ENCODE data around the gene SPTBN5.
A peak's percentile ranks its signal among the peaks of the same experiment; 100 is the strongest.

Gene SPTBN5

DNA sequence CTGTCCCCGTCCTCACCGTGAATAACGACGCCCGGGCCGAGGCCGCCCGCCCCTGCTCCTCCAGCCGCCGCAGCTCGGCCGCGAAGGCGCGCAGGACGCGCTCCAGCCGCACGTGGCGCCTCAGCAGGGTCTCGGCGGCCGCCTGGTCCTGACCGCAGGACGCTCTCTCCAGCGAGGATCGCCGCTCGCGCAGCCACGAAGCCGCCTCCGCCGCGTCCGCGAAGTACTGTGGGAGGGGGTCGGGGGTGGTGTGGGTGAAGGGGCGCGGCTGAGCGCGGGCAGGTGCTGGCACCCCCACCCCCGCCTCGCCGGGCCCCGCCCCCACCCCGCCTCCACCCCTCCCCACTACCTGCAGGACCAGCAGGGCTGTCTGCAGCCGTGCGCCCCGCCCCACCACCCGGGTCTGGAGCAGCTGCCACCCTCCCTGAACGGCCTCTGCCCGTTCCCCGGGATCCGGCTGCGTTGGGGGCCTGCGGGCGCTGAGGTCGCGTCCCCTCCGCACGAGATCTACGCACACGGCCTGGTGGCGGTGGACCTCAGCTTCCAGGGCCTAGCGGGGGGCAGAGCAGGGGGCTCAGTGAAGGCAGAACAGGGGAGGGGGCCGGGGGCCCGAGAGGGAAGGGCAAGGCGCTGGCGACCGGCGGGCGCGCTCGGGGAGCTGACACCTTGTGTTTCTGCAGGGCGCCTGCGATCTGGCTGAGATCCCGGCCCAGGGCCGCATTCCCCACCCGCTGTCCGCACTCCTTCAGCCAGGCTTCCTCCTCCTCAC, 11.7 kb downstream of the SPTBN5 start:
- peaks cover 3 to 17% of the 10 kb centered on the region in 2 donors for H3K4me1 Mint-ChIP-seq (ENCODE audit: low read depth in 2 of 2)
- peaks cover 12 to 24% of the 10 kb centered on the region in 2 donors for H3K27me3 Mint-ChIP-seq
- H3K4me3 Mint-ChIP-seq, result peak overlapping the region in 1 of 2 donors; percentile 56
- peaks cover 4% of the 10 kb centered on the region for H3K36me3 Mint-ChIP-seq (ENCODE audit: insufficient read depth)
- peak; percentile 65 for ATAC-seq (replicated peaks)
- no peak for DNase-seq
- H3K27ac Mint-ChIP-seq, result no peak overlapping the region
- H3K9me3 Mint-ChIP-seq, result no peaks in the 10 kb centered on the region

DNA sequence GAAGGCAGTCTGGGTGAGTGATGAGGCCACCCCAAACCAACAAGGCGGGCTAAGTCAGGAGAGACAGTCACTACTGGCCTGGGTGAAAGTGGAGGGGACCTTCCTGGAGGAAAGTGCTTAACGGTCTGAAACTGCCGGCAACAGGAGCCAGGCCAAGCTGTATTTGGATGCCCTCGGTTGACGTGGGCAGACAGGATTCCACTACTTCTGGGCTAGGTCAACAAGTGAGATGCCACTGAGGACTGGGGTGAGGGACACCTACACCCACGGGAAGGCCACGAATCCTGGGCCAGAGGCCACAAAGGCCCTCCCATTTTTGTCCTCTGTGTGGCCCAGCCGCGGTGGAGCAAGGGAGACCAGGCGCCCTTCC, 12.3 kb downstream of the SPTBN5 start:
- Mint-ChIP-seq H3K4me1 (ENCODE audit: low read depth in 2 of 2) (peaks cover 3 to 16% of the 10 kb centered on the region in 2 donors), H3K4me3 (peak overlapping the region; percentile 50 to 56), H3K27me3 (peaks cover 12 to 24% of the 10 kb centered on the region in 2 donors), H3K36me3 (ENCODE audit: insufficient read depth) (no peaks in the 10 kb centered on the region), H3K27ac (peak overlapping the region; percentile 19 to 57), H3K9me3 (no peaks in the 10 kb centered on the region)
- ATAC-seq (replicated peaks) (no peak), DNase-seq (no peak)

DNA sequence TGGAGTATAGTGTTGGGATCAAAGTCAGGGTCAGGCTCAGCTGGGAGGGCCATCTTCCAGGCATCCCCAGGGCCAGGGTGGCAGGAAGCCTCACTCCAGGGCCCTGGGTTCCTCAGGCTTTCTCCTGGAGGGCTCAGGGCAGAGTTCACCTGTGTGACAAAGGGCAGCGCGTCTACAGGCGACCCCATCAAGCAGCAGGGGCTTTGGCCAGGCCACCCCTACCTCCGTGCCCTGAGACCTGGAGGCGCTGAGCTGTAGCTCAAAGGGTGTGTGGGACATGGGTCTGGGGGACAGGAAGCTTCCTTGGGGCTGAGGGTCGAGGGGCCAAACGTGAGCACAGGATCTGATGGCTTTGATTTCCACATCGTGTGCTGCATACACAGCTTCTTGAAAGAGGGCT, 12.8 kb downstream of the SPTBN5 start:
- Mint-ChIP-seq H3K4me3 (peak overlapping the region; percentile 50 to 56), H3K4me1 (ENCODE audit: low read depth in 2 of 2) (peaks cover 3 to 17% of the 10 kb centered on the region in 2 donors), H3K27me3 (peaks cover 12 to 24% of the 10 kb centered on the region in 2 donors), H3K27ac (peak overlapping the region; percentile 19 to 57), H3K9me3 (no peaks in the 10 kb centered on the region), H3K36me3 (ENCODE audit: insufficient read depth) (no peaks in the 10 kb centered on the region)
- no peak for ATAC-seq (replicated peaks)
- DNase-seq, result no peak

DNA sequence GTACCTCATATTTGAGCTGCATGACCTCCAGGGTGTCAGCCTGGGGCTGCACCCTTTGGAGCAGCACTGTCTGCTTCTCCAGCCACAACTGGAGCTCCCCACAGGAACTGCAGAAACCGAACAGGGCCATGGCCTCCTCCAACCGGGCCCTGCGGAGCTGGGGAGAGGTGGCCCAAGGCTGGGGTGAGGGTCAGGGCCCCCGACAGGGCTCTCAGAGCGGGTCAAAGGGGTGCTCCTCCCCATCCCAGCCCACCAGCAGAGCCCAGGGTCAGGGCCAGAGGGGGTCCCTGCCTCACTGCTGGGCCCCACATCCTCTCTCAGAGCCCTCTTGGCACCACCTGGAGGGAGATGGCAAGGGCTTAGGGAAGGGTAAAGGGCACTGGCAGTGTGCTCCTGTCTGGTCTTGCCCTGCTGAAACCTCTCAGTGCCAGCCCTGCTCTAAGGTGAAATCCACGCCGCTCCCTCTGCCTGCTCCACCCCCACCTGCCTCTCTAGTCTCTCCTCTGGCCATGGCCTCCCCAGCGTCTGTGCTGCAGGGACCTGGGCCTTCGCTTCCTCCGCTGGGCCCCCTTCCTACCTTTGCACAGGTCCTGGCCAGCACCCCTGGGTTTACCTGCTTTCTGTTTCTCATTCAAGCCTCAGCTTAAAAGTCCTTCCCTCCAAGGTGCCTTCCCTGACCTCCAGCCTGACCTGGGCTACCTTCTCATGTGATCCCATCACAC, 13.5 kb downstream of the SPTBN5 start:
- Mint-ChIP-seq H3K9me3 (no peaks in the 10 kb centered on the region), H3K4me3 (no peak overlapping the region), H3K27ac (peak overlapping the region in 1 of 2 donors; percentile 57), H3K27me3 (peaks cover 12 to 29% of the 10 kb centered on the region in 2 donors), H3K36me3 (ENCODE audit: insufficient read depth) (peaks cover 2% of the 10 kb centered on the region), H3K4me1 (ENCODE audit: low read depth in 2 of 2) (peaks cover under 1 to 18% of the 10 kb centered on the region in 2 donors)
- no peak for ATAC-seq (replicated peaks)
- no peak for DNase-seq

DNA sequence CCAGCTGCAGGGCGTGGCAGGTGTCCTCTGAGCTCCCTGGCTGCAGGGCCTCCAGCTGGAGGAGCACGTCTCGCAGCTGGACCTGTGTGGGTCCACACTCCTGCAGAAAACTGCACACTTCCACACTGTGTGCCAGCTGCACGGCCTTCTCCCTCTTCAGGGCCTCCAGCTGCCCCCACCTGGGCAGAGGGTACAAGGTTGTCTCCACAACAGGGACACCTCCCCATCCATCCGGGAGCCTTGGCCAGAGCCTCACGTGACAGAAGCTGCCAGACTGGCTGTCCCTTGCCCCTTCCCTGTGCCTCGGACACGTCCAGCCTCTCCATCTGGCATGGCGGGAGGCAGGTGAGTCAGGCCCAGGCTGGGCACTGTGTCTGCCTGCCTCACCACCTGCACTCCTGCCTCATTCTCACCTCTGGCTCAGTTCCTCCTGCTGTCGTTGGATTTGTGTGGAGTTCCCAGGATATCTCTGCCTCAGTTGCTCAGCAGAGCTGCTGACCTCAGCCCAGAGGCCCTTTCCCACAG, 14.5 kb downstream of the SPTBN5 start:
- no peak for ATAC-seq (replicated peaks)
- peaks cover 0 to 19% of the 10 kb centered on the region in 2 donors for H3K4me1 Mint-ChIP-seq (ENCODE audit: low read depth in 2 of 2)
- H3K36me3 Mint-ChIP-seq (ENCODE audit: insufficient read depth), result peaks cover 5% of the 10 kb centered on the region
- no peak for DNase-seq
- no peaks in the 10 kb centered on the region for H3K9me3 Mint-ChIP-seq
- H3K4me3 Mint-ChIP-seq, result no peak overlapping the region
- H3K27me3 Mint-ChIP-seq, result peaks cover 12 to 32% of the 10 kb centered on the region in 2 donors
- peak overlapping the region in 1 of 2 donors; percentile 35 for H3K27ac Mint-ChIP-seq

DNA sequence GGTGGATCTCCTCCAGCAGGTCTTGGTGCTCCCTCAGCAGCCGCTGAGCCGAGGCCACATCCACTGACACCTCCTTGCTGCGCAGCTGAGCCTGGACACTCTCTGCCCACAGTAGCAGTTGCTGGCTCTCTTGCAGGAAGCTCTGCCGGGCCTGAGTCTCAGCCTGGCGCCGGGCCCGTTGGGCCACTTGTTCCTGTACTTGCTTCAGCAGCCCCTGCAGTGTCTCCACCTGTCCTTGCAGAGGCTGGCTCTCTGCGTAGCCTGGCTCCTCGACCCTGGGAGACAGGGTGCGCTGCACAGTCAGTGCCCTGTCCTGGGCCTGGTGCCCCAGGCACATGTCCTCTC, 15.5 kb downstream of the SPTBN5 start:
- ATAC-seq (replicated peaks), result no peak
- H3K4me1 Mint-ChIP-seq (ENCODE audit: low read depth in 2 of 2), result peaks cover 0 to 19% of the 10 kb centered on the region in 2 donors
- no peak overlapping the region for H3K27ac Mint-ChIP-seq
- no peaks in the 10 kb centered on the region for H3K9me3 Mint-ChIP-seq
- H3K36me3 Mint-ChIP-seq (ENCODE audit: insufficient read depth), result peaks cover 5% of the 10 kb centered on the region
- no peak for DNase-seq
- no peak overlapping the region for H3K4me3 Mint-ChIP-seq
- peaks cover 12 to 32% of the 10 kb centered on the region in 2 donors for H3K27me3 Mint-ChIP-seq

DNA sequence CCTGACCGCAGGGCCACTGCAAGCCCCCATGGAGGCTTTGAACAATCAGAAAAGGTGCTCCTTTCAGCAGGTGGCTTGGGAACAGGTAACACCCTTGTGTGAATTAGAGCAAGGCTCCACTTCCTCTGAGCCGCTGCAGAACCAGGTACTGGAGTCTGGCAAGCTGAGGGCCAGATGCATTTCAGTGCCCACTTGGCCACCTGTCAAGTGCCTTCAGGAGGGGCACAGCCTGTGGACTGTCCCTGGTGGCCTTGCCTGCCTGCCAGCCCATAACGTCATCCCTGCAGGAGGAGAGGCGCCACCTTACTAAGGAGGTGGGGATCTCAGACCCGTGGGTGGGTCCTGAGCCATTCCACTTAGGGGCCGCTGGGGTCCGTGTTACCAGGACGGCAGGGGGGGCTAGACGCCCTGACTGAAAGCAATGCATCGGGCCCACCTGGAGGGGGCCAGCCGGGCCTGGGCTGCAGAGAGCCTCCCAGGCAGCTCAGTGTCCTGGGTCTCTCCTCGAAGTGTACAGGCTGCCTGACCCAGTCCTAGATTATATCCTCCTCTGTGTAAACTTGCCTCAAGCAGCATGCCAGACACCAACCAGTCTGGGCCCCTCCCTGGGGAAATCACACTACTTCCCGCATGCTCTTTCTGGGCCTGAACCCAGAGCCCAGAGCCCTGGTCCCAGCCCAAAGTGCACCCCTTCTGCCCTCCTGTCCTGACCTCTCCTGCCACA, 16.1 kb downstream of the SPTBN5 start:
- Mint-ChIP-seq H3K4me1 (ENCODE audit: low read depth in 2 of 2) (peaks cover 0 to 20% of the 10 kb centered on the region in 2 donors), H3K9me3 (no peaks in the 10 kb centered on the region), H3K27ac (no peak overlapping the region), H3K27me3 (peaks cover 12 to 32% of the 10 kb centered on the region in 2 donors), H3K4me3 (no peak overlapping the region), H3K36me3 (ENCODE audit: insufficient read depth) (peaks cover 5% of the 10 kb centered on the region)
- DNase-seq (no peak), ATAC-seq (replicated peaks) (no peak)

DNA sequence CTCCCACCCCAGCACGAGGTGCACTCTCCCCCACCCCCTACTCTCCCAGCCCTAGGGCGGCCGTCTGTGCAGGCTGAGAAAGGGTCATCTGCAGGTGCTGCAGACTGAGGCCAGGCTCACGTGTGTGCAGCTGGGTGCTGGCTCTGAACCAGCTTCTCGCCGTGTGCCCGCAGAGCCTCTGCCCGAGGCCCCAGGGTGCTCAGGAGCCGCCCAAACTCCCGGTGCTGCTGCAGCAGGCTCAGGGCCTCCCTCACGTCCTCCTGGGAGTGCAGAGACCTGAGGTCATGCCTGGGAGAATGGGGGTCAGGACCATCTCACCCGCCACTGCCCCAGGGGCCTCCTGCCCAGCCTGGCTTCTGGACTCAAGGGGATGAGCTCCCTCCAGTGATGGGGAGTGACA, 17.2 kb downstream of the SPTBN5 start:
- Mint-ChIP-seq H3K27ac (no peak overlapping the region), H3K36me3 (ENCODE audit: insufficient read depth) (peaks cover 5% of the 10 kb centered on the region), H3K4me1 (ENCODE audit: low read depth in 2 of 2) (peaks cover 4 to 24% of the 10 kb centered on the region in 2 donors), H3K4me3 (no peak overlapping the region), H3K9me3 (no peaks in the 10 kb centered on the region), H3K27me3 (peaks cover 12 to 31% of the 10 kb centered on the region in 2 donors)
- no peak for ATAC-seq (replicated peaks)
- no peak for DNase-seq

DNA sequence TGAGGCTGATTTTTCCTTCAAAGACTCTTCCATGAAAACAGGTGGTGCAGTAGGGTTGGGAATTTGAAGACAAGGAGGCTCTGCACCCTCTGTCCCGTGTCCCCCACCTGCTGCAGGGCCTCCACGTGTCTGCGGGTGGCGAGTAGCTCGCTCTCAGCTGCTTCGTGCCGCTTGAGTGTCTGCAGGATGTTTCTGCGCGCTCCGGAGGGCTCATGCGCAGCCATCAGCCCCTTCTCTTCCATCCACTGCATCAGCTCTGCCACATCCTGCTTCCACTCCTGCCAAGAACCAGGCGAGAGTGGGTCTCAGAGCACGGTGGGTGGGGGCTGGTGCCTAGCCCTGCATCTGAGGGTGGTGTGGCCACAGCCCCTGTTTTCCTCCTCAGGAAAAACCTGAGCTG, 17.8 kb downstream of the SPTBN5 start:
- peaks cover 6 to 25% of the 10 kb centered on the region in 2 donors for H3K27me3 Mint-ChIP-seq
- H3K4me3 Mint-ChIP-seq, result no peak overlapping the region
- H3K27ac Mint-ChIP-seq, result peak overlapping the region; percentile 26 to 52
- DNase-seq (no peak), ATAC-seq (replicated peaks) (no peak)
- peaks cover 7 to 21% of the 10 kb centered on the region in 2 donors for H3K4me1 Mint-ChIP-seq (ENCODE audit: low read depth in 2 of 2)
- H3K36me3 Mint-ChIP-seq (ENCODE audit: insufficient read depth), result peaks cover 5% of the 10 kb centered on the region
- no peaks in the 10 kb centered on the region for H3K9me3 Mint-ChIP-seq

DNA sequence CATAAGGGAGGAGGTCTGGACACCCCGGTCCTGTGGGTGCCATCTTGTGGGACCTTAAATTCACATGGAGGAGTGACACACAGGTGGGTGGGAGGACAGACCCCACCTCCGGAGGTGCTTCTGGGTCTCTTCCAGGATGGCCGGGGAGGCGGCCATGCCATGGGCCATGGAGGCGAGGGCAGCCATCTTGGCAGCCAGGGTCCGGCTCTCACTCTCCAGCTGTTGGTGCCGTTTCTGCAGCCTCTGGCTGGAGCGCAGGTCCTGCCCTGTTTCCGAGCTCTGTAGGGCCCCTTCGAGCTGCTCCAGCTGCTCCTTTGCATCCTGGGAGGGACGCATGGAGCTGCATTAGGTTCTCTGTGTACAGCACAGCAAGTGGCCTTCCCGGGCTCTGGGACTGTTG, 19.1 kb downstream of the SPTBN5 start:
- Mint-ChIP-seq H3K36me3 (ENCODE audit: insufficient read depth) (peaks cover 5% of the 10 kb centered on the region), H3K27ac (peak overlapping the region in 1 of 2 donors; percentile 78), H3K4me3 (no peak overlapping the region), H3K9me3 (no peaks in the 10 kb centered on the region), H3K27me3 (peaks cover 0 to 13% of the 10 kb centered on the region in 2 donors), H3K4me1 (ENCODE audit: low read depth in 2 of 2) (peaks cover 14 to 22% of the 10 kb centered on the region in 2 donors)
- DNase-seq (no peak), ATAC-seq (replicated peaks) (no peak)

DNA sequence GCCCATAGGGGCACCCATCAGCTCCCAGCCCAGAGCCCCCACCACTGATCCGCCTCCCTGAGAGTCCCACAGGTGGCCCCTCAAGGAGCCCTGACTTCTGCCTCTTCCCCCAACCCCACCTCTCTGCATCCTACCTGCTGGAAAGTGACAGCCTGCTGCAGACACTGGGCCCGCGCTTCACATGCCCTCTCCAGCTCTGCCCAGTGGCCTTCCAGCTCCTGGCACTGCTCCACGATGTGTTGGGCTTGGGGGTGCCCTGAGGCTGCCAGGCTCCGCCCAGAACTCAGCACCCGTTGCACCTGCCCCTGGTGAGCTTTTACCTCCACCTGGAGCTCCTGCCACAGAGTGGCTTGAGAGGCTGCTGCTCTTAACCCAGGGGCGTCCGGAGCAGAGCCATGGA, 20.1 kb downstream of the SPTBN5 start:
- peaks cover 14 to 22% of the 10 kb centered on the region in 2 donors for H3K4me1 Mint-ChIP-seq (ENCODE audit: low read depth in 2 of 2)
- DNase-seq (no peak), ATAC-seq (replicated peaks) (no peak)
- peak overlapping the region in 1 of 2 donors; percentile 60 for H3K27ac Mint-ChIP-seq
- peaks cover 0 to 7% of the 10 kb centered on the region in 2 donors for H3K27me3 Mint-ChIP-seq
- peaks cover 5% of the 10 kb centered on the region for H3K36me3 Mint-ChIP-seq (ENCODE audit: insufficient read depth)
- H3K9me3 Mint-ChIP-seq, result no peaks in the 10 kb centered on the region
- no peak overlapping the region for H3K4me3 Mint-ChIP-seq

DNA sequence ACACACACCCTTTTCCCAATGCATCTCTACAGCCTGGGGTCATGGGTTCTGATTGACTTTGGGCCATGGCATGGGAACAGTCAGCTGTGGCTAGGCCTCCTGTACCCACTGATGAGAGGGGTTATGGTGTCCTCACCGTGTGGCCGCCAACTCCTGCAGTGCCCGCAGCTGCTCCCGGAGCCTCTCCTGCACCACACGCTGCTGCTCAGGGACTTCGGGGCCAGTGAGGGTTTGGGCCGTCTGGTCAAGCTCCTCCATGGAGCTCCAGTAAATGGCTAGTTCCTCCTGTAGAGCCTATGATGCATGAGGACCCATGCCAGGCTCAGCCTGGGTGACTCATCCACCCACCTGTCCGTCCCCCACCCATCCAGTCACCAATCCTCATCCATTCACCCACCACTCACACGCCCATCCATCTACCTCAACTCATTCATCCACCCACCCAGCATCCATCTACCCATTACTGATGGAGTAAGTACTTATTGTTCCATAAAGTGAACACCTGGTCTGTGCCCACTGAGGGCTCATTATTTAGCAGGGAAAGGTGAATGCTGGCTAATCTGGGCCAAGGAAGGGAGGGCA, 21.6 kb downstream of the SPTBN5 start:
- H3K9me3 Mint-ChIP-seq, result no peaks in the 10 kb centered on the region
- peaks cover 5% of the 10 kb centered on the region for H3K36me3 Mint-ChIP-seq (ENCODE audit: insufficient read depth)
- ATAC-seq (replicated peaks), result no peak
- peaks cover 0 to 7% of the 10 kb centered on the region in 2 donors for H3K27me3 Mint-ChIP-seq
- H3K4me1 Mint-ChIP-seq (ENCODE audit: low read depth in 2 of 2), result peaks cover 14 to 23% of the 10 kb centered on the region in 2 donors
- H3K4me3 Mint-ChIP-seq, result no peak overlapping the region
- no peak for DNase-seq
- H3K27ac Mint-ChIP-seq, result peak overlapping the region; percentile 21 to 59

Data from effector memory CD8-positive, alpha-beta T cell (primary cell).